ENCODE measurements around the gene C1QTNF7.

DNA sequence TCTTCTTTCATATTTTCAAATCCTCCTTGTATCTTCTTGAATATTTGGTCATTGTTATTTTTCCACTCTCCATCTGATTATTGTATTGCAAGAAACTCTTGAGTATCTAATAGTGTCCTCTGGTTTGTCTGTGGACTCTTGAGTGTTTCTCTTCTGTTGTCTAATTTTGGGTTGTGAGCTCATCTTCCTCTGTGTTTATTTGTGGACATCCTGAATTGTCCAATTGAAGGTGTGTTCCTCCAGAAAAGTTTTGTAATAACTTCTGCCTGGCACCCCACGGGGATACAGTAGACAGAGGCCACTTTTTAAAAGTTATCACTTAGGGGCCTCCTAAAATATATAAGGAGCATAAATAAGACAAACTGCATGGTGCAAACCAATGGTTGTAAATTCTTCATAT lies 38.8 kb downstream of the C1QTNF7 start:
- TF ChIP-seq POLR2AphosphoS5 (IDR thresholded peaks at IDR 0.05; ENCODE audit: low read depth, low read length): no peak
- no peak for TF ChIP-seq TAF1 (IDR thresholded peaks at IDR 0.05; ENCODE audit: borderline replicate concordance, insufficient read depth, low read length)
